A673 (cell line): ENCODE measurements around the gene C16orf54. TPM values are rescaled to one million over a fixed set of nuclear protein-coding genes. Genes with fewer than 3 reads are reported as not detected.

ENCODE experiments used
- BruUV-seq: library from RNA; stranded (reverse); fragments of 400-500 nt; replicated peaks from 2 replicates; lab custom pipeline; 2021; lab: Mats Ljungman, UMichigan
- CTCF ChIA-PET: fragments of 300-600 bp; sonication (Branson Sonifier 250); formaldehyde crosslinking; loops from one replicate; lab custom pipeline; 2022; ENCODE audit warnings: antibody characterized with exemption; lab: Charles Lee
- POLR2A ChIA-PET: fragments of 300-600 bp; sonication (Branson Sonifier 250); formaldehyde crosslinking; loops from one replicate; lab custom pipeline; 2022; ENCODE audit warnings: antibody characterized with exemption; ENCODE audit not compliant: low non-redundant PET; lab: Charles Lee
- DNase-seq: peaks from one replicate; pipeline ENCODE4 v3.0.0-alpha.2; 2015; ENCODE audit warnings: low spot score
- H3K27ac ChIP-seq: fragments of 200-600 bp; sonication (generic); 2 replicates; pipeline ENCODE4 v1.5.1; 2016; ENCODE audit warnings: mixed run types, low read depth, mild to moderate bottlenecking, mixed read lengths, antibody characterized with exemption, low read length; ENCODE audit not compliant: poor library complexity, severe bottlenecking
- H3K27me3 ChIP-seq: fragments of 200-600 bp; sonication (generic); replicated peaks from 2 replicates; pipeline ENCODE4 v1.6.1; 2017; ENCODE audit warnings: mixed run types, low read depth, mild to moderate bottlenecking, mixed read lengths, antibody characterized with exemption, low read length; ENCODE audit not compliant: insufficient read depth, poor library complexity
- H3K36me3 ChIP-seq: fragments of 200-600 bp; sonication (generic); 2 replicates; pipeline ENCODE4 v1.6.1; 2016; ENCODE audit warnings: mixed run types, mild to moderate bottlenecking, mixed read lengths, antibody characterized with exemption, low read length; ENCODE audit not compliant: insufficient read depth, poor library complexity, severe bottlenecking
- H3K4me1 ChIP-seq: fragments of 200-600 bp; sonication (generic); 2 replicates; pipeline ENCODE4 v1.6.1; 2017; ENCODE audit warnings: mixed run types, mild to moderate bottlenecking, mixed read lengths, antibody characterized with exemption, low read length; ENCODE audit not compliant: insufficient read depth, poor library complexity, severe bottlenecking
- H3K4me3 ChIP-seq: fragments of 200-600 bp; sonication (generic); 2 replicates; pipeline ENCODE4 v1.5.1; 2016; ENCODE audit warnings: low read depth, mixed run types, mild to moderate bottlenecking, mixed read lengths, low read length; ENCODE audit not compliant: poor library complexity, severe bottlenecking
- H3K9me3 ChIP-seq: fragments of 200-600 bp; sonication (generic); 2 replicates; pipeline ENCODE4 v1.6.1; 2016; ENCODE audit warnings: mixed run types, low read depth, mild to moderate bottlenecking, mixed read lengths, antibody characterized with exemption, low read length; ENCODE audit not compliant: poor library complexity, severe bottlenecking
- CTCF ChIP-seq: fragments of 300-800, 200-600 bp; sonication (generic); conservative IDR thresholded peaks from 2 replicates; pipeline ENCODE4 v1.5.1; 2017; ENCODE audit warnings: low read depth, mild to moderate bottlenecking, antibody characterized with exemption, low read length, moderate library complexity, mixed read lengths
- EZH2 ChIP-seq: fragments of 200-600 bp; sonication (generic); IDR thresholded peaks from 2 replicates; pipeline ENCODE4 v1.6.1; 2017; ENCODE audit warnings: borderline replicate concordance, low read depth, mild to moderate bottlenecking, mixed read lengths, antibody characterized with exemption, low read length; ENCODE audit not compliant: poor library complexity, severe bottlenecking
- intact Hi-C: fragments of 100-400 bp; cut with micrococcal nuclease; formaldehyde crosslinking; loops from one replicate; pipeline ENCODE4 v1.10.0; 2022; ENCODE audit not compliant: unreplicated experiment
- total RNA-seq: library from RNA; stranded (reverse); gene quantifications from 2 replicates; pipeline ENCODE4 v1.2.3, GENCODE V29; 2021

The C16orf54 gene
- total RNA-seq, 1 experiment from 2014 or later = not detected

GRCh38 chr16:29717113-29717512 lies 28.7 kb downstream of the C16orf54 start:
- no peaks in the 10 kb centered on the region for H3K9me3 ChIP-seq
- no TSS peak for BruUV-seq
- H3K4me1 ChIP-seq = no peaks in the 10 kb centered on the region
- H3K27ac ChIP-seq = no peak overlapping the region
- no peak for TF ChIP-seq EZH2
- TF ChIP-seq CTCF = no peak
- CTCF ChIA-PET = no interaction called here
- H3K27me3 ChIP-seq = no peaks in the 10 kb centered on the region
- no peaks in the 10 kb centered on the region for H3K36me3 ChIP-seq
- POLR2A ChIA-PET = no interaction called here
- H3K4me3 ChIP-seq = no peak overlapping the region
- intact Hi-C loops = no loop called here
- no peak for DNase-seq

GRCh38 chr16:29714972-29715371 lies 30.8 kb downstream of the C16orf54 start:
- no peak overlapping the region for H3K4me3 ChIP-seq
- DNase-seq = no peak
- H3K27ac ChIP-seq = no peak overlapping the region
- TF ChIP-seq EZH2 (no peak), CTCF (no peak)
- intact Hi-C loops = no loop called here
- no peaks in the 10 kb centered on the region for H3K36me3 ChIP-seq
- H3K4me1 ChIP-seq = no peaks in the 10 kb centered on the region
- no TSS peak for BruUV-seq
- H3K9me3 ChIP-seq = no peaks in the 10 kb centered on the region
- ChIA-PET CTCF (interaction anchor here (0.7 to 1.2 kb wide), 2 partner anchors 14 to 30 kb away, joined by 3 to 4 read pairs; no protein-coding TSS in a partner anchor), POLR2A (no interaction called here)
- H3K27me3 ChIP-seq = no peaks in the 10 kb centered on the region

- TF ChIP-seq CTCF = no peak
- TF ChIP-seq EZH2 = no peak
- CTCF ChIA-PET = no interaction called here
- no peak for DNase-seq
- POLR2A ChIA-PET = interaction anchor here (0.6 kb wide), 1 partner anchor 90 kb away, joined by 3 read pairs; no protein-coding TSS in a partner anchor
- Histone ChIP-seq H3K9me3 (no peaks in the 10 kb centered on the region), H3K36me3 (no peaks in the 10 kb centered on the region), H3K4me3 (no peak overlapping the region), H3K4me1 (no peaks in the 10 kb centered on the region), H3K27ac (no peak overlapping the region), H3K27me3 (no peaks in the 10 kb centered on the region)
- intact Hi-C loops = no loop called here
- no TSS peak for BruUV-seq
Observed at GRCh38 chr16:29714396-29714795, 31.4 kb downstream of the C16orf54 start.
